ENCODE data around the gene BIRC7.
"Not testable (repeated sequence)": the region's sequence is repeated elsewhere in the genome, so short reads cannot be mapped to it uniquely, and the experiment has no call there.

Gene BIRC7

DNA sequence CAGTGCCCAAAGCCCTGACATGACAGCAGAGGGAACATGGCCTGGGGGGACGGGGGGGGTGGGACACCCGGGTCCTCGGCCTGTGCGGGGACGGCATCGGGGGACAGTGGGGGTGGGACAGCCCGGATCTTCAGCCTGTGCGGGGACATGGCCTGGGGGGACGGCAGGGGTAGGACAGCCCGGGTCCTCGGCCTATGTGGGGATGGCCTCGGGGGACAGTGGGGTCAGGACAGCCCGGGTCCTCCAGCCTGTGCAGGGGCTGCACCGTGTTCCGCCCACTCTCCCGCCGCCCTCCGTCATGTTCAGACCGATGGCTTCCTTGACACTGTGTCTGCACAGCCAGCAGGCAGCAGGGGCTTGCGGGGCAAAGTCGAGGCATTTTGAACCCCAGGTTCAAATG, 7.0 kb downstream of the BIRC7 start:
- Histone ChIP-seq H3K9ac (no peak overlapping the region), H3K27ac (no peak overlapping the region), H3K4me1 (peaks cover 37 to 99% (median 91%) of the 10 kb centered on the region in 10 experiments), H3K27me3 (peaks cover 0 to 46% (median 0%) of the 10 kb centered on the region in 11 experiments; a peak in 7 of 22 replicates), H3K4me2 (peak overlapping the region in 7 of 11 experiments; percentile 43 to 76 (median 71); a peak in 14 of 22 replicates), H4K20me1 (peaks cover 0 to 56% (median 9%) of the 10 kb centered on the region in 11 experiments; a peak in 11 of 22 replicates), H3K36me3 (peaks cover 0 to 5% (median 0%) of the 10 kb centered on the region in 11 experiments; a peak in 1 of 22 replicates), H3K9me3 (replicated peaks in 1 of 11) (no peaks in the 10 kb centered on the region), H3K4me3 (no peak overlapping the region)
- no peak for TF ChIP-seq Cebpa-rat (IDR thresholded peaks at IDR 0.05)

DNA sequence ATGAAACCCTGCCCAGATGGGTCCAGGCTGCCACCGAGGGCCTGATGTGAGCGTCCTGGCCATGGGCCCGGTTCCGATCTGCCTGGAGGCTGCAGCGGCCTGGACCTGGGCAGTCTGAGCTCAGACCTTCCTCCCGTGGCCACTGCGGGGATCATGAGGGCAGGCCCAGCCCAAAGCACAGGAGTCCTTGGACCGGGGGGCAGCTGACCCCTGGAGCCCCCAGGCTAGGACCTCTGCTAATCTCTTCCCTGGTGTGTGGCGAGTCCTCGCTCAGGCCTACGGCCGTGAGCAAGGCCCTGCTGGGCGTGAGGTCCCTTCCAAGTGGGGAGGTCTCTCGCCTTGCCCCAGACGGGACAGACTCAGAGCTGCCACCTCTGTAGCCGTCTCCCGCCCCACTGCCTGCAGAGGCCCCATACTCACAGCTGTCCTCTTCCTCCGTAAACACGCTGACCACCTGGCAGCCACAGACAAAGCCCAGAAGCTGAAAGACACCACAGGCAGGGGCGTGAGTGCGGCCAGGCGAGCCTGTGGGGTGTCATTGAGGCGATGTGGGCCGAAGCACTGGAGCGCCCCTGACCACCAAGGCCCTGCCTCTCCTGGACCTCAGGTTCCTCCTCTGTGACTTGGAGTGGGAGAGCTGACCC, 8.0 kb downstream of the BIRC7 start:
- Histone ChIP-seq H3K27me3 (peaks cover 0 to 56% (median 0%) of the 10 kb centered on the region in 11 experiments; a peak in 8 of 22 replicates), H3K4me1 (peaks cover 37 to 99% (median 91%) of the 10 kb centered on the region in 10 experiments)

DNA sequence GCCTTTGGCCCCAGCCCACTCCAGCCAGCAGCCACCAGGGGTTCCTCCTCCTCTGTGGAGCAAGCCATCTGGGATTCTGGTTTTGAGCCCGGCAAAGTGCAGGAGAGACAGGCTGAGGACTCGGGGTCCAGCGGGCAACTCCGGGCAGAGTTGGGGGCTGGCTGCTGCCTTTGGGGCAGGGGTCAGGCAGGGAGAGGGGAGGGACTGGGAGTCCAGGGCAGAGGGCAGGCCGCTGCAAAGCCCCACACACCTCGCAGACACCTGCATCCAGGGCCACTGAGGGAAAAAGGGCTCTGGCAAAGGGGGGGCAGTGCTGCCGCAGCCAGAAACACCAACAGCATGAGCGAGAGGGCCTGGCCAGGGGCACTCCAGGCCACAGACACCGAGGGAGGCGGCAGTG, 8.8 kb downstream of the BIRC7 start:
- Histone ChIP-seq H3K27me3 (peaks cover 0 to 63% (median 0%) of the 10 kb centered on the region in 11 experiments; a peak in 8 of 22 replicates), H4K20me1 (peaks cover 0 to 69% (median 16%) of the 10 kb centered on the region in 11 experiments; a peak in 13 of 22 replicates), H3K4me2 (peak overlapping the region in 5 of 11 experiments; percentile 54 to 76 (median 72); a peak in 6 of 22 replicates), H3K9me3 (replicated peaks in 1 of 11) (no peaks in the 10 kb centered on the region), H3K36me3 (peaks cover 0 to 5% (median 0%) of the 10 kb centered on the region in 11 experiments; a peak in 1 of 22 replicates), H3K4me3 (no peak overlapping the region), H3K4me1 (peaks cover 40 to 99% (median 91%) of the 10 kb centered on the region in 10 experiments), H3K27ac (no peak overlapping the region), H3K9ac (no peak overlapping the region)
- no peak for TF ChIP-seq Cebpa-rat (IDR thresholded peaks at IDR 0.05)

More for the DNA sequence above, 8.0 kb downstream of the BIRC7 start:
- Histone ChIP-seq H3K9ac (no peak overlapping the region), H3K9me3 (replicated peaks in 1 of 11) (no peaks in the 10 kb centered on the region), H3K4me2 (peak overlapping the region in 7 of 11 experiments; percentile 43 to 76 (median 71); a peak in 13 of 22 replicates), H3K27ac (no peak overlapping the region), H4K20me1 (peaks cover 0 to 65% (median 11%) of the 10 kb centered on the region in 11 experiments; a peak in 13 of 22 replicates), H3K36me3 (peaks cover 0 to 5% (median 0%) of the 10 kb centered on the region in 11 experiments; a peak in 1 of 22 replicates), H3K4me3 (no peak overlapping the region)
- no peak for TF ChIP-seq Cebpa-rat (IDR thresholded peaks at IDR 0.05)

DNA sequence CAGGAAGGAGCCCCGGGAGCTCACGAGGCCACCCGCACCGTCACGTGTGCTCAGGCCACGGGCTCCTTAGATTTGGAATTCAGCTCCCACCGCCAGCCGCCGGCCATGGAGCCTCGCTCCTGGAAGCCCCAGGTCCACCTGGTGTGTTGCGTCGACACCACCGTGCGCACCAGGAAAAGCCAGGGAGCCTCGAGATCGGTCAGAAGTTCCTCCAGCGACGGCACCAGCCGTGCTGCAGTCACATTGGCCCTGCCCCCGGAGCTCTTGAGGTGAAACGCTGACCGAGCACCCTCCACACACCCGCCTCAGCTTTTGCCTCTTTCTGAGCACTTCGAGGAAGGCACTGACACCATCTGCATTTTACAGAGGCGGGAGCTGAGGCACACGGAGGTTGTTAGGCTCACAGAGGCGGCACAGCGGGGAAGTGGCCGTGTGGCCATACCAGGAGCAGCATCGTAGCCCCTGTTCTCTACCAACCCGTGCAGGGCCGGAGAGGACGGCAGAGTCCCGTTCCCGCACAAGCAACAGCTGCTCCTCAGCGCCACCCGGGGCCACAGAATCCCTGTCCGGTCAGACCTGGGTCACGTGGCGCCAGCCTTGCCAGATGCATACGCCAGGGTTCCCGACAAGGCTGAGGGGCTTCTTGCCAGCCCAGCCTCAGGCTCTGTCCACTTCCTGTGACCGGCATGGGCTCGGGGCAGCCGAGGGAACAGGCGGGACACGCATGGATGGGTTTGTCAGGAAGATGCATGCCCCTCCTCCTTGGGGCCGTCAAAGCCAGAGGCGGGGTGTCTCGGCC, 11.0 kb downstream of the BIRC7 start:
- Histone ChIP-seq H3K4me1 (peaks cover 33 to 99% (median 91%) of the 10 kb centered on the region in 10 experiments), H4K20me1 (peaks cover 0 to 67% (median 16%) of the 10 kb centered on the region in 11 experiments; a peak in 13 of 22 replicates), H3K27ac (0 out of 22 replicates have a peak overlapping the region, but pooled peaks of 1 of the 11 experiments have one; percentile 8), H3K9me3 (replicated peaks in 1 of 11) (no peaks in the 10 kb centered on the region), H3K4me2 (peak overlapping the region; percentile 79 to 98 (median 94)), H3K27me3 (peaks cover 0 to 72% (median under 1%) of the 10 kb centered on the region in 11 experiments; a peak in 10 of 22 replicates), H3K4me3 (peak overlapping the region in 6 of 10 experiments; percentile 15 to 48 (median 29); a peak in 7 of 20 replicates), H3K36me3 (peaks cover 0 to 5% (median 0%) of the 10 kb centered on the region in 11 experiments; a peak in 1 of 22 replicates), H3K9ac (peak overlapping the region in 4 of 11 experiments; percentile 26 to 47 (median 37); a peak in 7 of 22 replicates)
- TF ChIP-seq Cebpa-rat (IDR thresholded peaks at IDR 0.05), result no peak

DNA sequence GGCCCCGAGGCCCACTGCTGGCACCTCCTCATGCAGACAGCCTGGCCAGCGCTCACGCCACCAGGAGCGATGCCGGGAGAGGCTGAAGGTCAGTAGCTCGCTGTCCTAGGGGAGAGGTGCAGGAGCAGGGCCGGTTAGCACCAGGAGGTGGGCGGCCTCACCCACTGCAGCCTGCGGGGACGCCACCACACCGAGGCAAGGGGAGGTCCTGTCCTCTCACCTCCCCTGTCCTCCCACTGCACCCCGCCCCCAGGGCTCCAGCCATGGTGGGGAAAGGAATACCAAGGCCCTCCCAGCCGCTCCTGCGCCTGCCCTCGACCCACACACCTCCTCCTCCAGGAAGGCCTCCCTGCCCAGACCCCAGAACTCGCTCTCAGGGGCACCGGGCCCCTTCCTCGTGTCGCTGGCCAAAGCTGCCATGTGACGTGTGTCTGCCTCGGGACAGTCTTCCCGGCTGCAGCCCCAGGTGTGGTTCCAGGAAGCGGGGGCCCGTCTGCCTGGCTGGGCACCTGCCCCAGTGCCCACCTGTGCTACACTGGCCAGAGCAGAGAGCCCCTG, 12.0 kb downstream of the BIRC7 start:
- Histone ChIP-seq H4K20me1 (peaks cover 0 to 74% (median 16%) of the 10 kb centered on the region in 11 experiments; a peak in 14 of 22 replicates), H3K4me3 (peak overlapping the region in 2 of 10 experiments; percentile 7 to 29; a peak in 3 of 20 replicates), H3K4me1 (peaks cover 37 to 99% (median 92%) of the 10 kb centered on the region in 10 experiments), H3K4me2 (peak overlapping the region; percentile 20 to 98 (median 92)), H3K36me3 (peaks cover 0 to 5% (median 0%) of the 10 kb centered on the region in 11 experiments; a peak in 1 of 22 replicates), H3K27me3 (peaks cover 4 to 75% (median 11%) of the 10 kb centered on the region in 11 experiments; a peak in 21 of 22 replicates), H3K27ac (peak overlapping the region in 2 of 11 experiments; percentile 2 to 9; a peak in 1 of 22 replicates), H3K9me3 (replicated peaks in 1 of 11) (no peaks in the 10 kb centered on the region), H3K9ac (peak overlapping the region in 4 of 11 experiments; percentile 1 to 54 (median 34); a peak in 5 of 22 replicates)
- TF ChIP-seq Cebpa-rat (IDR thresholded peaks at IDR 0.05), result no peak

DNA sequence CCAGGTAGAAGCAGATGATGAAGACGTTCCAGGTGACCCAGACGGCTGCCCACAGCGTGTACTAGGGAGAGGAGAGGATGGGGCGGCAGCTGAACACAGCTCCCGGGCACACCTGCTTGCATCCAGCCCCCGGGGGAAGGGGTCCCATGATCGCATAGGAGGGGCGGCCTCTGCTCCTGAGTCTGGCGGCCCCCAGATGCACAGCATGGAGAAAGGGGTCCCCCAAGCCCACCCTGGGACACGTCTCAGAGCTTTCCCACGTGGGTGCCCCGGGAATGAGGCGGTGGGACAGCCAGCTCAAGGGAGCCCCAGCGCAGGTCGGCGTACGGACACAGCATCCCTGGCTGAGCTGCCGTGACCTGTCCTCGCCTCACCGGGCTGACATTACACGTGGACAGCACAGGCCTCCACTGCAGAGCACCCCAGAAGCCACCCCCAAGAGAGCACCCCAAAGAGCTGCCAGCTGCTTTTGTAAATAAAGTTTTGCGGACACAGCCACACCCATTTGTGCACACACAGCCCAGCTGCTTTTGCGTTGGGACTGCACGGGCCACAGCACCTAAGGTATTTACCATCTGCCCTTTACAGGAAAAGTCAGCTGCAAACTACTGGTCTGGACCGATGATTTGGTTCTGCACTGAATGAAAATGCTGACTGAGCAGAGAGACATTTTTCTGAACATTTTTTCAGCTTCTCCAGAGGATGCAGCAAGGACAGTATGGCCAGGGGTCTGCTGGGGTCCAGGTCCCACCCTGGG, 13.3 kb downstream of the BIRC7 start:
- Histone ChIP-seq H3K9me3 (replicated peaks in 1 of 11) (no peaks in the 10 kb centered on the region), H3K36me3 (no peaks in the 10 kb centered on the region; a peak in 1 of 22 replicates), H3K9ac (peak overlapping the region in 4 of 11 experiments; percentile 26 to 56 (median 49); a peak in 9 of 22 replicates), H4K20me1 (peaks cover 0 to 74% (median 22%) of the 10 kb centered on the region in 11 experiments; a peak in 15 of 22 replicates), H3K4me2 (peak overlapping the region; percentile 3 to 97 (median 91); a peak in 20 of 22 replicates), H3K4me3 (peak overlapping the region in 3 of 10 experiments; percentile 6 to 40 (median 27); a peak in 6 of 20 replicates), H3K4me1 (peaks cover 47 to 97% (median 91%) of the 10 kb centered on the region in 10 experiments), H3K27me3 (peaks cover 16 to 83% (median 24%) of the 10 kb centered on the region in 11 experiments), H3K27ac (peak overlapping the region in 2 of 11 experiments; percentile 33 to 60; a peak in 3 of 22 replicates)
- no peak for TF ChIP-seq Cebpa-rat (IDR thresholded peaks at IDR 0.05)

DNA sequence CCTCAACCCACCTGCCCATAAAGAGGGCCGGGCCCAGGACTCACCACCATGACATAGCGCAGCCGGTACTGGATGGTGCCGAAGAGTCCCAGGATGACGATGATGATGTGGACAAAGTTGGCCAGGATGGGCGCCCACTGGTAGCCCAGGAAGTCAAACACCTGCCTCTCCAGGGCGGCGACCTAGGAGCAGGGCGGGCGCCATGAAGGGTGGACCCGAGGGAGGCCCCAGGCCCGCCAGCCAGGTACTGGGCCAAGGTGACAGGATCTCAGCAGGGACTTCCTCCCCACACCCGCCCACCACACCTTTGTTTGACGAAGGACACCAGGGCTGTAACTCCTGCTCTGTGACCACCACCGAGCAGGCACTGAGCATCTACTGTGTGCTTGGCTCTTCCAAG, 14.2 kb downstream of the BIRC7 start:
- Histone ChIP-seq H3K4me3 (peak overlapping the region in 3 of 10 experiments; percentile 6 to 40 (median 27); a peak in 4 of 20 replicates), H3K27me3 (peaks cover 23 to 92% (median 32%) of the 10 kb centered on the region in 11 experiments), H4K20me1 (peaks cover 0 to 71% (median 25%) of the 10 kb centered on the region in 11 experiments; a peak in 17 of 22 replicates), H3K4me2 (peak overlapping the region in 10 of 11 experiments; percentile 7 to 97 (median 92); a peak in 18 of 22 replicates), H3K27ac (peak overlapping the region in 3 of 11 experiments; percentile 5 to 60 (median 33); a peak in 4 of 22 replicates), H3K36me3 (no peaks in the 10 kb centered on the region; a peak in 1 of 22 replicates), H3K9ac (peak overlapping the region in 5 of 11 experiments; percentile 15 to 56 (median 44); a peak in 6 of 22 replicates), H3K4me1 (peaks cover 53 to 96% (median 91%) of the 10 kb centered on the region in 10 experiments), H3K9me3 (replicated peaks in 1 of 11) (no peaks in the 10 kb centered on the region)
- no peak for TF ChIP-seq Cebpa-rat (IDR thresholded peaks at IDR 0.05)

DNA sequence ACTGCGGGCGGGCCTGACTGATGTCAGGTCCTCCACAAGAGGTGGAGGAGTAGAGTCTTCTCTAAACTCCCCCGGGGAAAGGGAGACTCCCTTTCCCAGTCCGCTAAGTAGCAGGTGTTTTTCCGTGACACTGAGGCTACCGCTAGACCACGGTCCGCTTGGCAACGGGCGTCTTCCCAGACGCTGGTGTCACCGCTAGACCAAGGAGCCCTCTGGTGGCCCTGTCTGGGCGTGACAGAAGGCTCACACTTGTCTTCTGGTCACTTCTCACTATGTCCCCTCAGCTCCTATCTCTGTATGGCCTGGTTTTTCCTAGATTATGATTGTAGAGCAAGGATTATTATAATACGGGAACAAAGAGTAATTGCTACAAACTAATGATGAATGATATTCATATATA, 15.6 kb downstream of the BIRC7 start:
- peak overlapping the region in 3 of 10 experiments; percentile 67 to 77 (median 74); a peak in 6 of 20 replicates for H3K4me3 ChIP-seq
- peak overlapping the region in 8 of 11 experiments; percentile 33 to 100 (median 96); a peak in 15 of 22 replicates for H3K4me2 ChIP-seq
- not testable (repeated sequence) for H3K27ac ChIP-seq; H3K9me3 ChIP-seq (replicated peaks in 1 of 11); H3K36me3 ChIP-seq
- H3K4me1 ChIP-seq, result peaks cover 54 to 98% (median 93%) of the 10 kb centered on the region in 10 experiments
- peak overlapping the region in 1 of 11 experiments; percentile 82; a peak in 3 of 22 replicates for H3K9ac ChIP-seq
- peaks cover 38 to 96% (median 46%) of the 10 kb centered on the region in 11 experiments for H3K27me3 ChIP-seq
- peaks cover 0 to 76% (median 26%) of the 10 kb centered on the region in 11 experiments; a peak in 17 of 22 replicates for H4K20me1 ChIP-seq

All from BLaER1 treated with 17β-estradiol and CSF1 and Interleukin-3, amounts not matched to agents 10 nM and 100 nM (cell line).